CD14-positive monocyte (primary cell): ENCODE measurements around the gene FGGY. TPM values are rescaled to one million over a fixed set of nuclear protein-coding genes. Genes with fewer than 3 reads are reported as not detected.
A peak's percentile ranks its signal among the peaks of the same experiment; 100 is the strongest.

Experiments used
- DNase-seq, 3 donors: peaks; one replicate each; pipeline ENCODE4 v3.0.0-alpha.2; 2011 to 2022
- H2AFZ ChIP-seq: 2 replicates; pipeline ENCODE4 v1.6.0; 2012; ENCODE audit warnings: mild to moderate bottlenecking, low read depth, low read length, inconsistent platforms; ENCODE audit not compliant: insufficient read depth, poor library complexity, severe bottlenecking
- H3K27ac ChIP-seq, 2 donors: 1 replicate in 1 of 2; 2 replicates in 1 of 2; pipeline ENCODE4 v1.5.1; 2012 to 2013; ENCODE audit warnings: low read length in 2 of 2, control low read depth in 1 of 2, inconsistent platforms in 1 of 2, low read depth in 1 of 2, mild to moderate bottlenecking in 1 of 2
- H3K27me3 ChIP-seq, 2 donors: one replicate each; pipeline versions ENCODE4 v1.6.0 to v1.6.1; 2011 to 2013; ENCODE audit warnings: low read length in 2 of 2; ENCODE audit not compliant: control insufficient read depth in 2 of 2, insufficient read depth in 2 of 2
- H3K36me3 ChIP-seq, 2 donors: replicated peaks in 1 of 2; 1 replicate in 1 of 2; 2 replicates in 1 of 2; pipeline versions ENCODE4 v1.5.1 to v1.6.1; 2012 to 2013; ENCODE audit warnings: low read length in 2 of 2, control low read depth in 1 of 2, inconsistent platforms in 1 of 2, mild to moderate bottlenecking in 1 of 2; ENCODE audit not compliant: insufficient read depth in 2 of 2, control insufficient read depth in 1 of 2
- H3K4me1 ChIP-seq, 2 donors: 1 replicate in 1 of 2; 2 replicates in 1 of 2; pipeline versions ENCODE4 v1.5.1 to v1.6.1; 2012 to 2013; ENCODE audit warnings: low read length in 2 of 2, control low read depth in 1 of 2, inconsistent platforms in 1 of 2, mild to moderate bottlenecking in 1 of 2, moderate library complexity in 1 of 2; ENCODE audit not compliant: insufficient read depth in 2 of 2, control insufficient read depth in 1 of 2
- H3K4me2 ChIP-seq: replicated peaks from 2 replicates; pipeline ENCODE3; 2012; ENCODE audit warnings: low read length, moderate library complexity, mild to moderate bottlenecking; ENCODE audit not compliant: poor library complexity, severe bottlenecking; ENCODE audit errors: extremely low read depth
- H3K4me3 ChIP-seq, 3 experiments: fragments of 200-600 bp in 1 of 3; sonication (generic) in 1 of 3; replicated peaks in 1 of 3; 1 replicate in 2 of 3; 2 replicates in 1 of 3; pipeline ENCODE4 v1.5.1; 2011 to 2013; ENCODE audit warnings: low read length in 3 of 3, mild to moderate bottlenecking in 3 of 3, control low read depth in 2 of 3, low read depth in 2 of 3, inconsistent platforms in 1 of 3, moderate library complexity in 1 of 3
- H3K79me2 ChIP-seq: 2 replicates; pipeline ENCODE4 v1.6.0; 2012; ENCODE audit warnings: mild to moderate bottlenecking, control low read depth, inconsistent platforms, low read length, moderate library complexity; ENCODE audit not compliant: insufficient read depth
- H3K9ac ChIP-seq: 2 replicates; pipeline ENCODE4 v1.6.0; 2017; ENCODE audit warnings: low read length, mild to moderate bottlenecking; ENCODE audit not compliant: insufficient read depth, poor library complexity, severe bottlenecking
- H3K9me3 ChIP-seq, 2 donors: replicated peaks in 1 of 2; 1 replicate in 1 of 2; 2 replicates in 1 of 2; pipeline versions ENCODE4 v1.5.1 to v1.6.1; 2012 to 2013; ENCODE audit warnings: low read length in 2 of 2, control low read depth in 1 of 2; ENCODE audit not compliant: control insufficient read depth in 1 of 2, insufficient read depth in 1 of 2
- H4K20me1 ChIP-seq: 2 replicates; pipeline ENCODE4 v1.6.0; 2012; ENCODE audit warnings: mild to moderate bottlenecking, low read length, control low read depth, moderate library complexity; ENCODE audit not compliant: insufficient read depth
- H3K27ac Mint-ChIP-seq, 7 donors: one replicate each; pipeline ENCODE4 v1.8.0; 2020; ENCODE audit warnings: mild to moderate bottlenecking in 7 of 7, mixed read lengths in 7 of 7, moderate library complexity in 6 of 7, inconsistent platforms in 2 of 7
- H3K27me3 Mint-ChIP-seq, 3 donors: one replicate each; pipeline ENCODE4 v1.8.0; 2021 to 2022; ENCODE audit warnings: low read depth in 3 of 3, mild to moderate bottlenecking in 3 of 3, mixed read lengths in 3 of 3, moderate library complexity in 3 of 3, inconsistent platforms in 1 of 3
- H3K36me3 Mint-ChIP-seq, 2 donors: one replicate each; pipeline ENCODE4 v1.8.0; 2020; ENCODE audit warnings: mixed read lengths in 2 of 2, inconsistent platforms in 1 of 2, mild to moderate bottlenecking in 1 of 2
- H3K4me1 Mint-ChIP-seq: one replicate; pipeline ENCODE4 v1.8.0; 2020; ENCODE audit warnings: mild to moderate bottlenecking, mixed read lengths
- H3K4me3 Mint-ChIP-seq, 2 donors: one replicate each; pipeline ENCODE4 v1.8.0; 2020; ENCODE audit warnings: mild to moderate bottlenecking in 2 of 2, mixed read lengths in 2 of 2, moderate library complexity in 1 of 2
- H3K9me3 Mint-ChIP-seq, 7 donors: one replicate each; pipeline ENCODE4 v1.8.0; 2020 to 2022; ENCODE audit warnings: mixed read lengths in 7 of 7, mild to moderate bottlenecking in 6 of 7, moderate library complexity in 6 of 7, inconsistent platforms in 2 of 7
- WGBS: methylation state at CpG from one replicate; pipeline ENCODE4 v1.1.5; 2013; ENCODE audit warnings: missing lambda C conversion rate; ENCODE audit not compliant: insufficient coverage; 5-methylcytosine and 5-hydroxymethylcytosine counted together
- intact Hi-C, 2 donors: fragments of 100-400 bp; cut with micrococcal nuclease; formaldehyde crosslinking; loops; one replicate each; pipeline versions ENCODE4 v1.15.0 to v1.15.1; 2023
- polyA plus RNA-seq, 3 donors: library from polyadenylated mRNA; depleted of rRNA in 1 of 3; unstranded in 2 of 3; stranded (reverse) in 1 of 3; fragments of 300-500 nt in 2 of 3; fragments of >200 nt in 1 of 3; fragmentation: Illumina TruSeq in 2 of 3; gene quantifications; 1 replicate in 2 of 3; 2 replicates in 1 of 3; pipeline ENCODE4 v1.2.3, GENCODE V29; 2012 to 2021
- TF ChIP-seq, protein P1 (sequence below): fragments of 200-600 bp; IDR thresholded peaks from one replicate; pipeline ENCODE4 v1.8.0; 2022; ENCODE audit warnings: antibody characterized with exemption, mild to moderate bottlenecking

Gene FGGY
- polyA plus RNA-seq, 3 donors = 2.3 to 4.3 (median 2.9) TPM

DNA sequence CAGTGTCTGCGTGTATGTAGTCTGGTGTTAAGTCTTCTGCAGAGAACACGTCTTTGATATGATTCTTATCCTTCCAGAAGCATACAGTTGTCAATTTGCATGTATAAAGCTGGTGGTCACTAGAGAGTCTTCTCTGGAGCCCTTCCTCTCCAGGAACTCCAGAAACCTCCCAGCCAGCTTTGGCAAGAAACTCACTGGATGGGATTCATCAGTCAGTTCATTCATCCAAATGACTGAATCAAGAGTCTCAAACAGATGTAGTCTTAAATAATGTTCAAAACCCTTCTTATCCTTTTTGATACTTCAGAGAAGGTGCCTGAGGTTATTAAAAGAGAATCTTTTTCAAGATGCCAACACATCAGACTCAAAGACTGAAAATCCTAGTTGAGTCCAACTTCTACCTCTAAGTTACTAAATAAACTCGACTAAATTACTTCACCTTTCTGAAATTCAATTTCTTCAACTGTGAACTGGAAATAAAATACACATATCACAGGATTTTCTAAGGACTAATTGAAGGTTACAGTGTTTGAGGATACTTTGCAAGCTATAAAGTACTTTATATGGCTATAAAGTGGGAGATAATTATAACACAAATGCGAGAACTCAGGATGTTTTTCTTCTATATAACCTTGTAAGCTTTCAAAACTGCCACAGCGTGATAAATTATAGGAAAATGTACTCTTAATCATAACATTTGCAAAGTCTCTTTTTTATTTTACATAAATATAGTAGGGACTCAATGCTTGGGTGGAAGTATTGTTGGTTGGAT, 252.4 kb downstream of the FGGY start:
- Histone ChIP-seq H3K4me3 (no peak overlapping the region), H3K9me3 (no peaks in the 10 kb centered on the region), H2AFZ (no peak overlapping the region), H3K4me1 (peaks cover 29 to 36% of the 10 kb centered on the region in 2 donors), H3K79me2 (no peaks in the 10 kb centered on the region), H3K36me3 (no peaks in the 10 kb centered on the region), H4K20me1 (no peaks in the 10 kb centered on the region), H3K27me3 (no peaks in the 10 kb centered on the region), H3K27ac (peak overlapping the region in 1 of 2 donors; percentile 83), H3K9ac (no peak overlapping the region), H3K4me2 (peak overlapping the region; percentile 49)
- intact Hi-C loops = no loop called here
- Mint-ChIP-seq H3K4me1 (peaks cover 36% of the 10 kb centered on the region), H3K4me3 (no peak overlapping the region), H3K36me3 (peaks cover 0 to 5% of the 10 kb centered on the region in 2 donors), H3K27me3 (peaks cover 0 to 2% (median 0%) of the 10 kb centered on the region in 3 donors), H3K9me3 (peaks cover 0 to 2% (median 0%) of the 10 kb centered on the region in 7 donors), H3K27ac (peak overlapping the region; percentile 86 to 98 (median 92))
- DNase-seq = no peak
- WGBS = no CpG with 5 or more reads among the region's 5 CpGs
- TF ChIP-seq, protein P1, sequence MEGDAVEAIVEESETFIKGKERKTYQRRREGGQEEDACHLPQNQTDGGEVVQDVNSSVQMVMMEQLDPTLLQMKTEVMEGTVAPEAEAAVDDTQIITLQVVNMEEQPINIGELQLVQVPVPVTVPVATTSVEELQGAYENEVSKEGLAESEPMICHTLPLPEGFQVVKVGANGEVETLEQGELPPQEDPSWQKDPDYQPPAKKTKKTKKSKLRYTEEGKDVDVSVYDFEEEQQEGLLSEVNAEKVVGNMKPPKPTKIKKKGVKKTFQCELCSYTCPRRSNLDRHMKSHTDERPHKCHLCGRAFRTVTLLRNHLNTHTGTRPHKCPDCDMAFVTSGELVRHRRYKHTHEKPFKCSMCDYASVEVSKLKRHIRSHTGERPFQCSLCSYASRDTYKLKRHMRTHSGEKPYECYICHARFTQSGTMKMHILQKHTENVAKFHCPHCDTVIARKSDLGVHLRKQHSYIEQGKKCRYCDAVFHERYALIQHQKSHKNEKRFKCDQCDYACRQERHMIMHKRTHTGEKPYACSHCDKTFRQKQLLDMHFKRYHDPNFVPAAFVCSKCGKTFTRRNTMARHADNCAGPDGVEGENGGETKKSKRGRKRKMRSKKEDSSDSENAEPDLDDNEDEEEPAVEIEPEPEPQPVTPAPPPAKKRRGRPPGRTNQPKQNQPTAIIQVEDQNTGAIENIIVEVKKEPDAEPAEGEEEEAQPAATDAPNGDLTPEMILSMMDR = no peak

DNA sequence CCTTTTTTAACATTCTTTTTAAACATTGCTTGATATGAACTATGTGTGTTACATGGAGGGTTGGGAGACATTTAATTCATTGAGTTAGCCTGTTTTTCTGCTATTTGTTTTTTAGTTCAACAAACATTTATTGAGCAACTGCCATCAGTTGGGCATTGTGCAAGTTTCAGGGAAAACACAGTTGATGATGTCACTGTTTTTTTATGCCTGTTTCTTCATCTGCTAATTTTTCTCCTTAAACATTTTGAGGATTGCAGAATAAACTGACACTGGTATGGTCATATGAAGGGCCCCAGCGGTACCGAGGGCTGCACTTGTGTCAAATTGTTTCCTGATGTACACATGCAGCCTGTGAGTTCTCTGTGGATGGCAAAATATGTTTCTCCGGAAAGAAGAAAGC, 253.0 kb downstream of the FGGY start:
- Mint-ChIP-seq H3K27ac (peak overlapping the region; percentile 86 to 98 (median 94)), H3K9me3 (peaks cover 0 to 2% (median 0%) of the 10 kb centered on the region in 7 donors), H3K4me1 (peaks cover 36% of the 10 kb centered on the region), H3K36me3 (peaks cover 0 to 7% of the 10 kb centered on the region in 2 donors), H3K4me3 (peak overlapping the region; percentile 21 to 62), H3K27me3 (peaks cover 0 to 2% (median 0%) of the 10 kb centered on the region in 3 donors)
- H4K20me1 ChIP-seq = no peaks in the 10 kb centered on the region
- intact Hi-C loops = loop anchor here in 1 of 2 donors (10.0 kb wide), 1 partner anchor 125 kb away; no protein-coding TSS in a partner anchor
- peak overlapping the region; percentile 60 to 83 for H3K27ac ChIP-seq
- H3K4me2 ChIP-seq = peak overlapping the region; percentile 49
- H3K4me1 ChIP-seq = peaks cover 29 to 36% of the 10 kb centered on the region in 2 donors
- H3K27me3 ChIP-seq = no peaks in the 10 kb centered on the region
- TF ChIP-seq, protein P1 = no peak
- no CpG with 5 or more reads among the region's 3 CpGs for WGBS
- H2AFZ ChIP-seq = no peak overlapping the region
- H3K9ac ChIP-seq = no peak overlapping the region
- no peaks in the 10 kb centered on the region for H3K36me3 ChIP-seq
- peak; percentile 76 to 89 (median 88) for DNase-seq
- H3K9me3 ChIP-seq = no peaks in the 10 kb centered on the region
- peak overlapping the region in 2 of 3 experiments; percentile 9 to 37 for H3K4me3 ChIP-seq
- H3K79me2 ChIP-seq = no peaks in the 10 kb centered on the region
